Measurements from ENCODE around the gene GNAZ. TPM values are rescaled to one million over a fixed set of nuclear protein-coding genes. Genes with fewer than 3 reads are reported as not detected.
A peak's percentile ranks its signal among the peaks of the same experiment; 100 is the strongest.

The GNAZ gene
- total RNA-seq, 2 experiments from 2014 or later, result 0.12 TPM; not detected in 1

- no peaks in the 10 kb centered on the region for H3K36me3 Mint-ChIP-seq
- no peaks in the 10 kb centered on the region for H3K27me3 Mint-ChIP-seq
- ATAC-seq, result no peak
- DNase-seq, result no peak
- H3K4me3 Mint-ChIP-seq, result no peak overlapping the region
- H3K4me1 Mint-ChIP-seq, result peaks cover 9% of the 10 kb centered on the region
- H3K27ac Mint-ChIP-seq, result no peak overlapping the region
- no peaks in the 10 kb centered on the region for H3K9me3 Mint-ChIP-seq (ENCODE audit: low read depth)
- CTCF ChIA-PET, result interaction anchor here (0.7 to 2.0 kb wide), 2 partner anchors 14 to 60 kb away, joined by 3 to 6 read pairs; no protein-coding TSS in a partner anchor
These were observed 47.8 kb downstream of the GNAZ start for GRCh38 chr22:23117891-23118646.

GRCh38 chr22:23118647-23119493 lies 48.6 kb downstream of the GNAZ start:
- CTCF ChIA-PET, result interaction anchor here (0.7 to 3.0 kb wide), 6 partner anchors 10 to 171 kb away, joined by 3 to 11 read pairs (median 6); no protein-coding TSS in a partner anchor
- Mint-ChIP-seq H3K9me3 (ENCODE audit: low read depth) (no peaks in the 10 kb centered on the region), H3K4me3 (no peak overlapping the region), H3K4me1 (peaks cover 9% of the 10 kb centered on the region), H3K27me3 (no peaks in the 10 kb centered on the region), H3K36me3 (no peaks in the 10 kb centered on the region), H3K27ac (peak overlapping the region; percentile 75)
- DNase-seq (no peak), ATAC-seq (no peak)

- Mint-ChIP-seq H3K4me1 (peaks cover 9% of the 10 kb centered on the region), H3K9me3 (ENCODE audit: low read depth) (no peaks in the 10 kb centered on the region), H3K36me3 (no peaks in the 10 kb centered on the region), H3K27ac (peak overlapping the region; percentile 75), H3K4me3 (no peak overlapping the region), H3K27me3 (no peaks in the 10 kb centered on the region)
- ATAC-seq (peak; percentile 78), DNase-seq (peak; percentile 60)
- CTCF ChIA-PET, result interaction anchor here (0.7 to 3.0 kb wide), 7 partner anchors 9 to 171 kb away, joined by 3 to 11 read pairs (median 5); no protein-coding TSS in a partner anchor
These were observed 49.4 kb downstream of the GNAZ start for GRCh38 chr22:23119494-23120414.

DNA sequence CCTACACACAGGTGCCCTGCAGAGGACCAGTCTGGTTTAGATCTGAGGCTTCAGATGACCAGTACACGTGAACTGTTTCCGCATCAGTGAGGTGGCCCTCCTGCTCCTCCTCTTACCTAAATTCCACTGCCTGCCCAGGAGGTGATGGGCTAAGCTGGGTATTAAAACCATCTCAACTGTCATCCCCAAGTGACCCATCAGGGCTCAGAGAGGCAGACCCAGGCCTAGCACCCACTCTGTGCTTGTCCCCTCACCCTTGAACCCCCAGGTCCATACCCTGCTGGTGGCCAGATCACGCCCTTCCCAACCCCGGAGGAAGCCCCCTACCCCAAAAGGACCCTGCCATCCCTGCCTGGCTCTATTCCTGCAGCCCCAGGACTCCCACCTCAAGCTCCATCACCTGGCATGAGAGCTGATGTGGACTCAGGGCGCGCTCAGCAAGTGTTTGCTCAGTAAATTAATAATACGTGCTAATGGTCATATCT lies 50.1 kb downstream of the GNAZ start:
- Mint-ChIP-seq H3K27me3 (no peaks in the 10 kb centered on the region), H3K9me3 (ENCODE audit: low read depth) (no peaks in the 10 kb centered on the region), H3K27ac (no peak overlapping the region), H3K36me3 (no peaks in the 10 kb centered on the region), H3K4me3 (no peak overlapping the region), H3K4me1 (peaks cover 9% of the 10 kb centered on the region)
- DNase-seq, result no peak
- no peak for ATAC-seq
- CTCF ChIA-PET, result interaction anchor here (0.9 to 3.0 kb wide), 4 partner anchors 9 to 161 kb away, joined by 3 to 11 read pairs (median 8); no protein-coding TSS in a partner anchor

DNA sequence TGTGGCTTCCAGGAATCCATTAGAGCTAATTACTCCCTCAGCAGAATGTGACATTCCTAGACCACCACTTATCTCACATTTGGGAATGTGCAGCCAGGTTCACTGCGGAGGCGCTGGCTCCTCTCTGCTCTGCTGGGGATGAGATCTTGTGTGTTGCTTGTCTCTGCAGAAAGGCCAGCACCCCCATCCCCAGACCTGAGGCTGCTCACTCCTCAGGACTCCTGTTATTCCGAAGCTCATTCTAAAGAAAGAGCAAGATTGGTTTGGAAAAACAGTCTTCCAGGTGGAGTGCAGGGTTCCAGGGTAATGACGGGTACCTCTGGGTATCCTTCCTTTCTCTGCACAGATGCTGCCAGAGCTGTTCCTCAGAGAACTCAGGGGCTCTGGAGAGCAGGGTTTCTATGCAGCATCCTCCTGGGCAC lies 50.7 kb downstream of the GNAZ start:
- Mint-ChIP-seq H3K27ac (no peak overlapping the region), H3K4me3 (no peak overlapping the region), H3K27me3 (no peaks in the 10 kb centered on the region), H3K9me3 (ENCODE audit: low read depth) (no peaks in the 10 kb centered on the region), H3K4me1 (peaks cover 9% of the 10 kb centered on the region), H3K36me3 (no peaks in the 10 kb centered on the region)
- CTCF ChIA-PET, result interaction anchor here (1.0 to 3.0 kb wide), 3 partner anchors 8 to 161 kb away, joined by 4 to 11 read pairs (median 11); no protein-coding TSS in a partner anchor
- DNase-seq (no peak), ATAC-seq (no peak)

DNA sequence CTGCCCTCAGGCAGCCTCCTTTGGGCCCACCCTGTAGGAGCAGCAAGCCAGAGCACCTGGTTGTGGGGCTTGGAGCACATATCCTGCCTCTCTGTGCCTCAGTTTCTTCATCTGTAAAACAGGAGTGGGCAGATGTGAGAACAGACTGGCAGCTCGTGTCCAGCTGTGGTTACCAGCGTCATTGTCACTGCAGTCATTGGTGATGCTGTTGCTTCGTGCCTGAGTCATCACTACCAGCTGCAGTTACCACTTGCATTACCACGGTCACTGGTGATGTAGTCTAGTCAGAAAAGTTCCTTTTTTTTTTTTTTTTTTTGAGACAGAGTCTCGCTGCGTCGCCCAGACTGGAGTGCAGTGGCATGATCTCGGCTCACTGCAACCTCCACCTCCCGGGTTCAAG lies 51.1 kb downstream of the GNAZ start:
- no peaks in the 10 kb centered on the region for H3K27me3 Mint-ChIP-seq
- no peak for ATAC-seq
- no peaks in the 10 kb centered on the region for H3K36me3 Mint-ChIP-seq
- H3K27ac Mint-ChIP-seq, result no peak overlapping the region
- H3K4me1 Mint-ChIP-seq, result peaks cover 9% of the 10 kb centered on the region
- H3K4me3 Mint-ChIP-seq, result no peak overlapping the region
- no peaks in the 10 kb centered on the region for H3K9me3 Mint-ChIP-seq (ENCODE audit: low read depth)
- no peak for DNase-seq
- CTCF ChIA-PET, result interaction anchor here (1.0 to 3.0 kb wide), 2 partner anchors 52 to 162 kb away, joined by 4 to 11 read pairs; no protein-coding TSS in a partner anchor

GRCh38 chr22:23122216-23122957 lies 52.1 kb downstream of the GNAZ start:
- no peaks in the 10 kb centered on the region for H3K36me3 Mint-ChIP-seq
- no peaks in the 10 kb centered on the region for H3K9me3 Mint-ChIP-seq (ENCODE audit: low read depth)
- peaks cover 9% of the 10 kb centered on the region for H3K4me1 Mint-ChIP-seq
- H3K27me3 Mint-ChIP-seq, result no peaks in the 10 kb centered on the region
- no peak for ATAC-seq
- no peak for DNase-seq
- CTCF ChIA-PET, result no interaction called here
- H3K4me3 Mint-ChIP-seq, result no peak overlapping the region
- H3K27ac Mint-ChIP-seq, result no peak overlapping the region

GRCh38 chr22:23122992-23123803 lies 52.9 kb downstream of the GNAZ start:
- Mint-ChIP-seq H3K27me3 (no peaks in the 10 kb centered on the region), H3K4me1 (peaks cover 9% of the 10 kb centered on the region), H3K4me3 (no peak overlapping the region), H3K9me3 (ENCODE audit: low read depth) (no peaks in the 10 kb centered on the region), H3K36me3 (no peaks in the 10 kb centered on the region), H3K27ac (no peak overlapping the region)
- ATAC-seq, result no peak
- CTCF ChIA-PET, result interaction anchor here (0.8 to 2.1 kb wide), 2 partner anchors 166 to 316 kb away, joined by 3 to 8 read pairs; no protein-coding TSS in a partner anchor
- no peak for DNase-seq

DNA sequence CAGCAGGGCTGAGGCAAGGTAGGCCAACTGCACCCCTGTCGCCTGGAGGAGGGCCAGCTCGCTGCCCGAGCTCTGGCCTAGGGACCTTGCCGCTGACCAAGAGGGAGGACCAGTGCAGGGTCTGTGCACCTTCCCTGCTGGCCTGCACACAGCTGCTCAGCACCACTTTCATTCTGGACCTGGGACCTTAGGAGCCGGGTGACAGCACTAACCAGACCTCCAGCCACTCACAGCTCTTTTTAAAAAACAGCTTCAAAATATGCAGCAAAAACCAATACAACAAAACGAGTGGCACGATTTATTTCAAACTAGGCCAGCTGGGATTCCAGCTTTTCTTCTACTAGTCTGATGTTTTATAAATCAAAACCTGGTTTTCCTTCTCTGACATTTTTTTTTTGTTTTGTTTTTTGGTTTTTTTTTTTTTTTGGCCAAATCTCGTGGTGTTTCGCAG lies 53.5 kb downstream of the GNAZ start:
- no peaks in the 10 kb centered on the region for H3K27me3 Mint-ChIP-seq
- H3K4me1 Mint-ChIP-seq, result peaks cover 9% of the 10 kb centered on the region
- H3K9me3 Mint-ChIP-seq (ENCODE audit: low read depth), result no peaks in the 10 kb centered on the region
- ATAC-seq (no peak), DNase-seq (no peak)
- CTCF ChIA-PET, result interaction anchor here (0.8 to 2.1 kb wide), 2 partner anchors 167 to 316 kb away, joined by 3 to 8 read pairs; no protein-coding TSS in a partner anchor
- no peak overlapping the region for H3K4me3 Mint-ChIP-seq
- no peak overlapping the region for H3K27ac Mint-ChIP-seq
- H3K36me3 Mint-ChIP-seq, result no peaks in the 10 kb centered on the region

DNA sequence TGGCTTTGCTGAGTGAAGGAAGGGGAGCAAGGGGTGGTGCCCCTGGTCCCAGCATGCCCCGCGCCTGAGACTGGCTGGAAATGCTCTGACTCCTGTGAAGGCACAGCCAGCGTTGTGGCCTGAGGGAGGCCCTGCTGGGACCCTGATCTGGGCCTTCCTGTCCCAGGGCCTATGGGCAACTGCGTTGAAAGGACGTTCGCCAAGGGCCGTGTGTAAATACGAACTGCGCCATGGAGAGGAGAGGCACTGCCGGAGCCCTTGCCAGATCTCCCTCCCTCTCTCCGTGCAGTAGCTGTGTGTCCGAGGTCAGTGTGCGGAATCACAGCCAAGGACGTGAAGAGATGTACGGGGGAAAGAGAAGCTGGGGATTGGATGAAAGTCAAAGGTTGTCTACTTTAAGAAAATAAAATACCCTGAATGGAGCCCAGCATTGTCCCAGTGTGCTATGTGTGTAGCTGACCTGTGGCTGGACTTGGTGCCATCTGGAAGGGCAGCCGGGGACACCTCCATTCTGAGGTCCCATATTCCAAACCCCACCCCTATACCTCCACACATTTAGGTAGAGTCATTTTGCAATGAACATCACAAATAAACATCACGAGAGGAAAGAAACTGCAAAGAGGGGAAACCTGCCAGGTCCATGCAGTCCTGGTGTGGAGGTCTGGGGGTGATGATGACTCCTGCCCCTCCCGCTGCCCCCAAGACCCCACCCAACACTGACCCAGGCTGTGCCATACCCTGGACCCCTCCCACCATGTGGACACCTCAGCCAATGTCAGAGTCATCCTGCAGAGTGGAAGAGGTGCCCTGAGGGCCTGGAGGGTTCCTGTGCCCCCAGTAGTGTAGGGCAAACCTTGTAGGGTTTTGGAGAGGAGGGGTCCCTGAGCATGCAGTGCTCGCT lies 54.5 kb downstream of the GNAZ start:
- no peaks in the 10 kb centered on the region for H3K9me3 Mint-ChIP-seq (ENCODE audit: low read depth)
- H3K27ac Mint-ChIP-seq, result no peak overlapping the region
- peaks cover 2% of the 10 kb centered on the region for H3K4me1 Mint-ChIP-seq
- DNase-seq (no peak), ATAC-seq (no peak)
- CTCF ChIA-PET, result interaction anchor here (1.0 to 2.1 kb wide), 3 partner anchors 165 to 336 kb away, joined by 3 to 8 read pairs (median 3); no protein-coding TSS in a partner anchor
- no peak overlapping the region for H3K4me3 Mint-ChIP-seq
- H3K36me3 Mint-ChIP-seq, result no peaks in the 10 kb centered on the region
- H3K27me3 Mint-ChIP-seq, result no peaks in the 10 kb centered on the region

All from activated CD8-positive, alpha-beta memory T cell treated with anti-CD3 and anti-CD28 coated beads, Interleukin-2, amount 10 ng/mL, durations not matched to agents 7 days and 5 days (primary cell).